Activated CD8-positive, alpha-beta memory T cell treated with anti-CD3 and anti-CD28 coated beads, Interleukin-2, amount 50 U/mL, for 1 hour (primary cell): Measurements from ENCODE around the gene RPTOR.
"Not testable (repeated sequence)": the region's sequence is repeated elsewhere in the genome, so short reads cannot be mapped to it uniquely, and the experiment has no call there.

ENCODE experiments used
- DNase-seq: peaks from one replicate; pipeline ENCODE4 v3.0.0-alpha.2; 2020; ENCODE audit errors: extremely low read depth

RPTOR gene

GRCh38 chr17:80861418-80861815 lies 316.8 kb downstream of the RPTOR start:
- no peak for DNase-seq

GRCh38 chr17:80861892-80862291 lies 317.3 kb downstream of the RPTOR start:
- DNase-seq = no peak

- DNase-seq = no peak
Measured at GRCh38 chr17:80862481-80862961, 317.9 kb downstream of the RPTOR start.

GRCh38 chr17:80862978-80863377 lies 318.3 kb downstream of the RPTOR start:
- no peak for DNase-seq

- no peak for DNase-seq
Measured at GRCh38 chr17:80863626-80864025, 319.0 kb downstream of the RPTOR start.

- DNase-seq = no peak
Measured at GRCh38 chr17:80864751-80865150, 320.1 kb downstream of the RPTOR start.

- no peak for DNase-seq
Measured at GRCh38 chr17:80866050-80866793, 321.6 kb downstream of the RPTOR start.

GRCh38 chr17:80868022-80868609 lies 323.5 kb downstream of the RPTOR start:
- DNase-seq = no peak

GRCh38 chr17:80869481-80870145 lies 325.0 kb downstream of the RPTOR start:
- no peak for DNase-seq

GRCh38 chr17:80870401-80870800 lies 325.8 kb downstream of the RPTOR start:
- no peak for DNase-seq

- no peak for DNase-seq
Measured at GRCh38 chr17:80871341-80871740, 326.7 kb downstream of the RPTOR start.

- DNase-seq = no peak
Measured at GRCh38 chr17:80872001-80872500, 327.4 kb downstream of the RPTOR start.

- DNase-seq = no peak
Measured at GRCh38 chr17:80872501-80873306, 328.1 kb downstream of the RPTOR start.

- DNase-seq = no peak
Measured at GRCh38 chr17:80873307-80873951, 328.8 kb downstream of the RPTOR start.

GRCh38 chr17:80874866-80875445 lies 330.3 kb downstream of the RPTOR start:
- no peak for DNase-seq

- not testable (repeated sequence) for DNase-seq
Measured at GRCh38 chr17:80875480-80875995, 330.9 kb downstream of the RPTOR start.

- DNase-seq = not testable (repeated sequence)
Measured at GRCh38 chr17:80876456-80876949, 331.9 kb downstream of the RPTOR start.

GRCh38 chr17:80876950-80877728 lies 332.5 kb downstream of the RPTOR start:
- no peak for DNase-seq

GRCh38 chr17:80877729-80878303 lies 333.2 kb downstream of the RPTOR start:
- no peak for DNase-seq
